ENCODE results near the gene GNAI2.

DNA sequence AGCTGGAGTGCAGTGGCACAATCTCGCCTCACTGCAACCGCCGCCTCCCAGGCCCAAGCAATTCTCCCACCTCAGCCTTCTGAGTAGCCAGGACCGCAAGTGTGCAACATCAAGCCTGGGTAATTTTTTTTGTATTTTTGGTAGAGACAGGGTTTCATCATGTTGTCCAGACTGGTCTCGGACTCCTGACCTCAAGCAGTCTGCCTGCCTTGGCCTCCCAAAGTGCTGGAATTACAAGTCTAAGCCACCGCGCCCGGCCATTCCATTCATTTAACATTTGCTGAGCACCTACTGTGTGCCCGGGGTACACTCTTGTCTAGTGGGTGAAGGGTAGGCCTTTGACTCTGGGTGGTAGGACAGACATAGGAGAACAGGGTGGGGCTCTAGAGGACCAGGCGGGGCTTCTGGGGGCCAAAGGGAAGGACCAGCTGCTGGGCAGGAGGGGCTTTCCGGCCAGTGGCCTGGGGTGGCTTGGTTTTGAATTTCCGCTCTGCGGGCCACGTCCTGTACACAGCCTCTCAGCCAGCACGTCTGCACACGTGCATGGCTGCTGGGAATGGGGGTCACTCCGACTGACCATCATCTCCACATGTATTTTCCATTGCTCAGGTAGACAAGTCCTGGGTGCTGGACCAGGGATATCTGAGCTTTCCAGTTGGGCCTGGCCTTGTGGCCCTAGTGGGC, 28.5 kb upstream of the GNAI2 start:
- TF ChIP-seq, protein P1, sequence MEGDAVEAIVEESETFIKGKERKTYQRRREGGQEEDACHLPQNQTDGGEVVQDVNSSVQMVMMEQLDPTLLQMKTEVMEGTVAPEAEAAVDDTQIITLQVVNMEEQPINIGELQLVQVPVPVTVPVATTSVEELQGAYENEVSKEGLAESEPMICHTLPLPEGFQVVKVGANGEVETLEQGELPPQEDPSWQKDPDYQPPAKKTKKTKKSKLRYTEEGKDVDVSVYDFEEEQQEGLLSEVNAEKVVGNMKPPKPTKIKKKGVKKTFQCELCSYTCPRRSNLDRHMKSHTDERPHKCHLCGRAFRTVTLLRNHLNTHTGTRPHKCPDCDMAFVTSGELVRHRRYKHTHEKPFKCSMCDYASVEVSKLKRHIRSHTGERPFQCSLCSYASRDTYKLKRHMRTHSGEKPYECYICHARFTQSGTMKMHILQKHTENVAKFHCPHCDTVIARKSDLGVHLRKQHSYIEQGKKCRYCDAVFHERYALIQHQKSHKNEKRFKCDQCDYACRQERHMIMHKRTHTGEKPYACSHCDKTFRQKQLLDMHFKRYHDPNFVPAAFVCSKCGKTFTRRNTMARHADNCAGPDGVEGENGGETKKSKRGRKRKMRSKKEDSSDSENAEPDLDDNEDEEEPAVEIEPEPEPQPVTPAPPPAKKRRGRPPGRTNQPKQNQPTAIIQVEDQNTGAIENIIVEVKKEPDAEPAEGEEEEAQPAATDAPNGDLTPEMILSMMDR (IDR thresholded peaks at IDR 0.05), result no peak
- TF ChIP-seq POLR2A (IDR thresholded peaks at IDR 0.05), result no peak
